Thymus (tissue), 11 donors: ENCODE data around the gene PTGES3L. TPM values are rescaled to one million over a fixed set of nuclear protein-coding genes. Genes with fewer than 3 reads are reported as not detected.
A peak's percentile ranks its signal among the peaks of the same experiment; 100 is the strongest.
"Not testable (repeated sequence)": the region's sequence is repeated elsewhere in the genome, so short reads cannot be mapped to it uniquely, and the experiment has no call there.

Source experiments
- DNase-seq, 9 donors: peaks; one replicate each; pipeline ENCODE4 v3.0.0-alpha.2; 2013; ENCODE audit warnings: low spot score in 9 of 9, low read depth in 6 of 9, missing footprints in 1 of 9
- H3K27ac ChIP-seq, 2 donors: one replicate each; pipeline ENCODE4 v1.5.1; 2013; ENCODE audit warnings: control low read depth in 1 of 2, low read depth in 1 of 2, low read length in 1 of 2, mild to moderate bottlenecking in 1 of 2, moderate library complexity in 1 of 2
- H3K27me3 ChIP-seq, 2 donors: one replicate each; pipeline ENCODE4 v1.5.1; 2013; ENCODE audit warnings: low read length in 1 of 2; ENCODE audit not compliant: control insufficient read depth in 2 of 2, insufficient read depth in 1 of 2
- H3K36me3 ChIP-seq, 2 donors: one replicate each; pipeline ENCODE4 v1.5.1; 2013; ENCODE audit warnings: low read length in 1 of 2, mild to moderate bottlenecking in 1 of 2, moderate library complexity in 1 of 2; ENCODE audit not compliant: control insufficient read depth in 2 of 2, insufficient read depth in 2 of 2
- H3K4me1 ChIP-seq, 2 donors: one replicate each; pipeline ENCODE4 v1.5.1; 2013; ENCODE audit warnings: low read length in 2 of 2; ENCODE audit not compliant: control insufficient read depth in 2 of 2, insufficient read depth in 2 of 2
- H3K4me3 ChIP-seq, 2 donors: one replicate each; pipeline ENCODE4 v1.5.1; 2013; ENCODE audit warnings: low read length in 2 of 2, control low read depth in 1 of 2, mild to moderate bottlenecking in 1 of 2
- H3K9me3 ChIP-seq, 2 donors: one replicate each; pipeline ENCODE4 v1.5.1; 2013; ENCODE audit warnings: low read length in 1 of 2, mild to moderate bottlenecking in 1 of 2; ENCODE audit not compliant: control insufficient read depth in 2 of 2, insufficient read depth in 1 of 2
- WGBS: extraction: QIAGEN DNeasy Blood & Tissue Kit; methylation state at CpG from one replicate; pipeline ENCODE4 v1.1.7; 2013; 5-methylcytosine and 5-hydroxymethylcytosine counted together
- polyA plus RNA-seq: library from polyadenylated mRNA; stranded (reverse); fragments of 200-250 nt; gene quantifications from one replicate; pipeline ENCODE4 v1.2.3, GENCODE V29; 2013
- total RNA-seq: library from RNA; stranded (reverse); fragments of 120-200 nt; gene quantifications from one replicate; pipeline ENCODE4 v1.2.4, GENCODE V29; 2013
- donor health status: healthy.

Gene PTGES3L
- total and polyA plus RNA-seq, 2 donors = 0.76 to 1.1 TPM

DNA sequence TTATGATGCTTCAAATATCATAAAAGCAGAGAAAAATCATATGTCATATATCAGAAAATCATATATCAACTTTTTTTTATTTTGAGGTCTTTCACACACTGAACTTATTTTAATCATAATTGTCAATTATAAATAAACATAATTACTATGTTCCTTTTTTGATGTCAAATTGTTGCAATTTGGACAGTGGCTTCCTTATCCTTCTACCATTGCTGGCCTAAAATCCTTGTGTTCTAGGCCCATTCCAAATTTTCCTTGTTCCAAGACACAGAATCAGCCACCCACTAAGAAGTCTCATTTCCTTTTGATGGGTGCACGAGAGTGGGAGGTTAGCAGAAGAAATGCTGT lies 50.4 kb downstream of the PTGES3L start:
- Histone ChIP-seq H3K4me1 (peaks cover 0 to 10% of the 10 kb centered on the region in 2 donors), H3K27ac (no peak overlapping the region), H3K4me3 (no peak overlapping the region), H3K36me3 (no peaks in the 10 kb centered on the region), H3K9me3 (no peaks in the 10 kb centered on the region), H3K27me3 (peaks cover 0 to 2% of the 10 kb centered on the region in 2 donors)
- DNase-seq = no peak
- WGBS = 96% methylated on average over 1 of the region's 1 CpG

- H3K4me3 ChIP-seq = no peak overlapping the region
- H3K9me3 ChIP-seq = no peaks in the 10 kb centered on the region
- WGBS = 54% methylated on average over 9 of the region's 9 CpGs
- H3K27ac ChIP-seq = peak overlapping the region in 1 of 2 donors; percentile 34
- H3K36me3 ChIP-seq = no peaks in the 10 kb centered on the region
- peak; percentile 11 to 71 (median 28) for DNase-seq
- H3K27me3 ChIP-seq = peaks cover 0 to under 1% of the 10 kb centered on the region in 2 donors
- H3K4me1 ChIP-seq = peaks cover 0 to 10% of the 10 kb centered on the region in 2 donors
Observed at GRCh38 chr17:42928714-42929496, 51.0 kb downstream of the PTGES3L start.

DNA sequence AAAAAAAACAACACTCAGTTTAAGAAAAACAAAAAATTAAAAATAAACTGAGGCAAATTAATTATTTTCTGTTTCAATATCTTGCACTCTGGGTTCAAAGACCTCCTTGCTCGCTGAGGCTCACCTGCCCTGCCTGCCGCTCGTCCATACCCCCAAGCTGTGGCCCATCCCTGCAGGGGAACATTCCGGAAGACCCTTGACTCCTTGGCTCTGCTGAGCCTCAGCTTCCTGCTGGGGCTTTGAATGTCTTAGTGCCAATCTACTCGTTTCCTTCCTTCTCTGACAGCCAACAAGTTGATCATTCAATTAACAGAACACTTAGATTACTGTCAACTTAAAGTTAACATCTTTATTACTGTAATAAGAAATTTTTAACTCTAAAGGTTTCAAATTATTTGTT lies 55.0 kb downstream of the PTGES3L start:
- Histone ChIP-seq H3K4me1 (peaks cover 0 to 10% of the 10 kb centered on the region in 2 donors), H3K4me3 (no peak overlapping the region), H3K27me3 (no peaks in the 10 kb centered on the region), H3K9me3 (no peaks in the 10 kb centered on the region), H3K27ac (no peak overlapping the region), H3K36me3 (no peaks in the 10 kb centered on the region)
- WGBS = 18% methylated on average over 5 of the region's 5 CpGs
- DNase-seq = peak in 1 of 9 donors; percentile 2

DNA sequence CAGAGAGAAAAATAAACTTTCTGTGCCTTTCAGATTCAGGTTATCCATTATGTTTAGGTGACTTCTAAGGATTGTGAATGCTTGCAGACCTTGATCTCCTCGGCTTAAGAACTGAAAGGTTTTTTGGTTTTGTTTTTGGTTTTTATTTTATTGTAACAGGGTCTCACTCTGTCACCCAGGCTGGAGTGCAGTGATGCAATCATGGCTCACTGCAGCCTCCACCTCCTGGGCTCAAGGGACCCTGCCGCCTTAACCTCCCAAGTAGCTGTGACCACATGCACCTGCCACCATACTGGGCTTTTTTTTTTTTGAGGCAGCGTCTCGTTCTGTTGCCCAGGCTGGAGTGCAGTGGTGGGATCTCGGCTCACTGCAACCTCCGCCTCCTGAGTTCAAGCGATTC lies 56.4 kb downstream of the PTGES3L start:
- H3K9me3 ChIP-seq, H3K36me3 ChIP-seq, H3K4me3 ChIP-seq, H3K27ac ChIP-seq, H3K4me1 ChIP-seq, DNase-seq, H3K27me3 ChIP-seq: not testable (repeated sequence)
- 97% methylated on average over 7 of the region's 7 CpGs for WGBS

DNA sequence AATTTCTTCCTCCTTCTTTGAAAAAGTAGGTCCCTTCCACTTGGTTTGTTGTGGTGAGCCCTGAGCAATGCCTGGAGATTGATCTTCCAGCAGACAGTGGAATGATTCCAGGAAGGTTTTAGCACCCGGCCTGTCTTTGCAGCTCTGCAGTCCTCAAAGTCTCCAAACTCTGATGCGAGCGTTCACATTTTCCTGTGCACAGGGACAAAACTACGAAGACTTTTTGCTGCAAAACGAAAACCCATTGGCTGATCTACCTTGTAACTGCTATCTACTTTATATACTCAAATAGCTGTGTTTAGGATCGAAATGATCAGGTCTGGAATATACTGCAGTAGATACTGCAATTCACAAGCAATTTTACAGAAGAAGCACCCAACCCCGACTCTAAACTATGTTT lies 57.6 kb downstream of the PTGES3L start:
- no peaks in the 10 kb centered on the region for H3K9me3 ChIP-seq
- H3K4me1 ChIP-seq = peaks cover 0 to 3% of the 10 kb centered on the region in 2 donors
- no peaks in the 10 kb centered on the region for H3K36me3 ChIP-seq
- no peak for DNase-seq
- no peak overlapping the region for H3K4me3 ChIP-seq
- H3K27ac ChIP-seq = no peak overlapping the region
- 89% methylated on average over 7 of the region's 7 CpGs for whole genome bisulfite sequencing
- no peaks in the 10 kb centered on the region for H3K27me3 ChIP-seq

DNA sequence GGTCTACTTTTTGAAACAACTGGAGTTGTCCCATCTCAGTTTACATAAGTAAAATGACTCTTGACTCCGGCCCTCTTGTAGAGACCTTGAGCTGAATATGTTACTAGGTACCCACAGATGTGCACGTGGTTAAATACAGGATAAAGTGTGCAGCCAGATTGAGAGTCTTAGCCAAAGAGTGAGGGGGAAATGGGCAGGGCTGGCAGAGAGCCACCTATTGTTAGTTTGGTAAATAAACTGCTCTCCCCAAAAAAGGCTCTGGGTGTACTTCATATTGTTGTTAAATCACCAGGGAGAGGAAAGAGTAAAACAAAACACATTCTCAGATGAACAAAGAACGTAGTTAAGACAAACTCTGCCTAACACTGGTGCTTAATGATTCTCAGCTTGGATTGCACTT lies 59.0 kb downstream of the PTGES3L start:
- no peak for DNase-seq
- H3K36me3 ChIP-seq = no peaks in the 10 kb centered on the region
- H3K9me3 ChIP-seq = no peaks in the 10 kb centered on the region
- H3K27ac ChIP-seq = no peak overlapping the region
- H3K27me3 ChIP-seq = no peaks in the 10 kb centered on the region
- peaks cover 0 to 3% of the 10 kb centered on the region in 2 donors for H3K4me1 ChIP-seq
- no peak overlapping the region for H3K4me3 ChIP-seq
- 28% methylated on average over 3 of the region's 3 CpGs for WGBS

- 95% methylated on average over 10 of the region's 10 CpGs for WGBS
Observed at GRCh38 chr17:42920106-42920900, 59.6 kb downstream of the PTGES3L start.

GRCh38 chr17:42919522-42920077 lies 60.3 kb downstream of the PTGES3L start:
- H3K27ac ChIP-seq, H3K4me1 ChIP-seq, H3K36me3 ChIP-seq, DNase-seq, H3K27me3 ChIP-seq, H3K9me3 ChIP-seq, H3K4me3 ChIP-seq: not testable (repeated sequence)
- 97% methylated on average over 10 of the region's 10 CpGs for WGBS

More at GRCh38 chr17:42920106-42920900, 59.6 kb downstream of the PTGES3L start:
- DNase-seq = peak in 1 of 9 donors; percentile 4
- Histone ChIP-seq H3K4me1 (peaks cover 0 to 3% of the 10 kb centered on the region in 2 donors), H3K36me3 (no peaks in the 10 kb centered on the region), H3K27me3 (no peaks in the 10 kb centered on the region), H3K9me3 (no peaks in the 10 kb centered on the region), H3K4me3 (no peak overlapping the region), H3K27ac (no peak overlapping the region)
